HCT116 (cell line): ENCODE data around the gene NLRP8. TPM values are rescaled to one million over a fixed set of nuclear protein-coding genes. Genes with fewer than 3 reads are reported as not detected.

Experiments
- ATAC-seq: fragments of 200-7000 bp; cut with Tn5 transposase; 2 replicates; pipeline ENCODE4 v1.9.1; 2020; ENCODE audit warnings: mild to moderate bottlenecking, moderate library complexity
- BruUV-seq: library from RNA; stranded (reverse); fragments of 400-500 nt; replicated peaks from 2 replicates; lab custom pipeline; 2021; lab: Mats Ljungman, UMichigan
- CTCF ChIA-PET: fragments of 300-600 bp; sonication (Branson Sonifier 250); formaldehyde crosslinking; loops from one replicate; lab custom pipeline; 2021; ENCODE audit warnings: antibody characterized with exemption; lab: Charles Lee
- POLR2A ChIA-PET: fragments of 300-600, 350-600 bp; sonication (Branson Sonifier 250); formaldehyde crosslinking; loops from one replicate; lab custom pipeline; 2021; ENCODE audit warnings: antibody characterized with exemption; lab: Charles Lee
- RAD21 ChIA-PET, 2 experiments: fragments of 300-600 bp; sonication (Branson Sonifier 250); formaldehyde crosslinking; loops; one replicate each; lab custom pipeline; 2023; ENCODE audit warnings: low total read pairs in 2 of 2; ENCODE audit not compliant: uncharacterized antibody in 2 of 2, unreplicated experiment in 2 of 2, low non-redundant PET in 1 of 2; lab: Charles Lee
- DNase-seq: peaks from one replicate; pipeline ENCODE4 v3.0.0-alpha.2; 2010; ENCODE audit warnings: low read depth, low spot score
- H2AFZ ChIP-seq: fragments of 200-600 bp; shearing (Covaris generic), sonication (generic); 2 replicates; pipeline ENCODE4 v1.6.1; 2017; ENCODE audit warnings: low read depth, mixed run types, mixed read lengths, antibody characterized with exemption, low read length; ENCODE audit not compliant: poor library complexity, severe bottlenecking
- H3K27ac ChIP-seq: 2 replicates; pipeline ENCODE4 v1.5.1; 2012; ENCODE audit warnings: low read depth, low read length
- H3K27me3 ChIP-seq: fragments of 200-600 bp; sonication (generic); 2 replicates; pipeline ENCODE4 v1.6.1; 2016; ENCODE audit warnings: mixed run types, low read length, mixed read lengths; ENCODE audit not compliant: insufficient read depth
- H3K36me3 ChIP-seq, 2 experiments: fragments of 200-500 bp in 1 of 2; fragments of 200-600 bp in 1 of 2; sonication (Bioruptor generic) in 1 of 2; sonication (generic) in 1 of 2; 2 replicates each; pipeline versions ENCODE4 v1.5.1 to v1.6.1; 2014 to 2016; ENCODE audit warnings: low read length in 2 of 2, inconsistent platforms in 1 of 2, mixed read lengths in 1 of 2, mixed run types in 1 of 2; ENCODE audit not compliant: insufficient read depth in 2 of 2, control insufficient read depth in 1 of 2
- H3K4me1 ChIP-seq, 2 experiments: fragments of 200-600 bp in 1 of 2; sonication (generic) in 1 of 2; 2 replicates each; pipeline versions ENCODE4 v1.5.1 to v1.6.1; 2012 to 2017; ENCODE audit warnings: low read length in 2 of 2, inconsistent platforms in 1 of 2, mild to moderate bottlenecking in 1 of 2, mixed read lengths in 1 of 2, mixed run types in 1 of 2, moderate library complexity in 1 of 2; ENCODE audit not compliant: insufficient read depth in 2 of 2, control insufficient read depth in 1 of 2
- H3K4me2 ChIP-seq: fragments of 200-600 bp; sonication (generic); 2 replicates; pipeline ENCODE4 v1.6.1; 2017; ENCODE audit warnings: mixed run types, low read length, mixed read lengths
- H3K4me3 ChIP-seq, 2 experiments: fragments of 200-600 bp in 1 of 2; sonication (generic) in 1 of 2; replicated peaks in 1 of 2; 2 replicates each; pipeline ENCODE4 v1.5.1; 2011 to 2016; ENCODE audit warnings: low read length in 2 of 2, control low read depth in 1 of 2, low read depth in 1 of 2, mild to moderate bottlenecking in 1 of 2, mixed read lengths in 1 of 2, mixed run types in 1 of 2
- H3K79me2 ChIP-seq: fragments of 200-600 bp; sonication (generic); 2 replicates; pipeline ENCODE4 v1.6.1; 2017; ENCODE audit warnings: mild to moderate bottlenecking, mixed run types, low read length, moderate library complexity, mixed read lengths; ENCODE audit not compliant: insufficient read depth
- H3K9ac ChIP-seq: fragments of 200-600 bp; sonication (generic); 2 replicates; pipeline ENCODE4 v1.6.1; 2016; ENCODE audit warnings: low read length, mixed read lengths
- H3K9me2 ChIP-seq: fragments of 200-600 bp; sonication (generic), shearing (Covaris generic); 2 replicates; pipeline ENCODE4 v1.6.1; 2017; ENCODE audit warnings: mixed run types, mild to moderate bottlenecking, moderate library complexity; ENCODE audit not compliant: insufficient read depth
- H3K9me3 ChIP-seq, 2 experiments: fragments of 200-500 bp in 1 of 2; fragments of 200-600 bp in 1 of 2; sonication (Bioruptor generic) in 1 of 2; sonication (generic) in 1 of 2; 2 replicates each; pipeline ENCODE4 v1.6.1; 2014 to 2017; ENCODE audit warnings: low read length in 2 of 2, mixed read lengths in 2 of 2, inconsistent platforms in 1 of 2, low read depth in 1 of 2, mild to moderate bottlenecking in 1 of 2, mixed run types in 1 of 2, moderate library complexity in 1 of 2; ENCODE audit not compliant: control insufficient read depth in 1 of 2, insufficient read depth in 1 of 2
- H4K20me1 ChIP-seq: fragments of 200-600 bp; sonication (generic), shearing (Covaris generic); 2 replicates; pipeline ENCODE4 v1.6.1; 2017; ENCODE audit warnings: mixed run types, mild to moderate bottlenecking, moderate library complexity; ENCODE audit not compliant: insufficient read depth
- CTCF ChIP-seq, 3 experiments: fragments of 200-600 bp in 1 of 3; sonication (generic) in 1 of 3; IDR thresholded peaks in 2 of 3; conservative IDR thresholded peaks in 1 of 3; 2 replicates each; pipeline ENCODE4 v1.5.1; 2012 to 2017; ENCODE audit warnings: low read depth in 2 of 3, low read length in 2 of 3, antibody characterized with exemption in 1 of 3, borderline replicate concordance in 1 of 3, control low read depth in 1 of 3, mild to moderate bottlenecking in 1 of 3, mixed read lengths in 1 of 3, mixed run types in 1 of 3, moderate library complexity in 1 of 3; ENCODE audit not compliant: insufficient read depth in 1 of 3
- ELF1 ChIP-seq: IDR thresholded peaks from 2 replicates; pipeline ENCODE4 v1.6.1; 2012; ENCODE audit warnings: low read depth, borderline replicate concordance
- MAX ChIP-seq: IDR thresholded peaks from 2 replicates; pipeline ENCODE4 v1.6.1; 2012
- SIN3A ChIP-seq: IDR thresholded peaks from 2 replicates; pipeline ENCODE4 v1.6.1; 2012; ENCODE audit warnings: low read depth
- SP1 ChIP-seq: IDR thresholded peaks from 2 replicates; pipeline ENCODE4 v1.6.1; 2012; ENCODE audit warnings: low read depth
- TCF7L2 ChIP-seq: IDR thresholded peaks from 2 replicates; pipeline ENCODE4 v1.7.0; 2011; ENCODE audit warnings: borderline replicate concordance, inconsistent platforms; ENCODE audit not compliant: insufficient read depth, insufficient read length; ENCODE audit errors: extremely low read depth
- YY1 ChIP-seq: IDR thresholded peaks from 2 replicates; pipeline ENCODE4 v1.6.1; 2011; ENCODE audit warnings: low read length, low read depth, moderate library complexity, mild to moderate bottlenecking; ENCODE audit not compliant: insufficient replicate concordance; ENCODE audit errors: extremely low read depth
- ZBTB33 ChIP-seq: IDR thresholded peaks from 2 replicates; pipeline ENCODE4 v1.6.1; 2011; ENCODE audit warnings: mild to moderate bottlenecking, low read length, moderate library complexity; ENCODE audit not compliant: insufficient replicate concordance; ENCODE audit errors: extremely low read depth
- ZFX ChIP-seq: fragments of 450-650 bp; IDR thresholded peaks from 2 replicates; pipeline ENCODE4 v1.6.1; 2017
- intact Hi-C: fragments of 100-400 bp; cut with micrococcal nuclease; formaldehyde crosslinking; loops from 2 replicates; pipeline ENCODE4 v1.10.0; 2022
- total RNA-seq: library from RNA; stranded (reverse); gene quantifications from one replicate; pipeline ENCODE4 v1.2.1, GENCODE V29; 2021; ENCODE audit not compliant: unreplicated experiment

The NLRP8 gene
- total RNA-seq, 1 experiment from 2014 or later, result not detected

- H4K20me1 ChIP-seq, result no peaks in the 10 kb centered on the region
- no peak overlapping the region for H3K27ac ChIP-seq
- H3K4me1 ChIP-seq, result no peaks in the 10 kb centered on the region
- no peak overlapping the region for H2AFZ ChIP-seq
- H3K9me2 ChIP-seq, result no peaks in the 10 kb centered on the region
- H3K4me2 ChIP-seq, result no peak overlapping the region
- peaks cover 27% of the 10 kb centered on the region for H3K27me3 ChIP-seq
- ChIA-PET POLR2A (interaction anchor here (0.8 kb wide), 1 partner anchor 51 kb away, joined by 3 read pairs; no protein-coding TSS in a partner anchor), CTCF (no interaction called here), RAD21 (no interaction called here)
- DNase-seq (no peak), ATAC-seq (no peak)
- H3K4me3 ChIP-seq, result no peak overlapping the region
- H3K36me3 ChIP-seq, result no peaks in the 10 kb centered on the region
- intact Hi-C loops, result no loop called here
- H3K9ac ChIP-seq, result no peak overlapping the region
- TF ChIP-seq ELF1, result no peak
- no peak for TF ChIP-seq TCF7L2
- no peak for TF ChIP-seq CTCF (IDR thresholded peaks at IDR 0.05 in 2 of 3, conservative IDR thresholded peaks at IDR 0.05 in 1 of 3; ENCODE audit: borderline replicate concordance in 1 of 3, insufficient read depth in 1 of 3, low read depth in 2 of 3, low read length in 2 of 3)
- no peak for TF ChIP-seq SP1
- no peak for TF ChIP-seq MAX
- no peak for TF ChIP-seq SIN3A
- TF ChIP-seq ZBTB33, result no peak
- no peak for TF ChIP-seq YY1
- no peak for TF ChIP-seq ZFX
- no TSS peak for BruUV-seq
- H3K79me2 ChIP-seq, result no peaks in the 10 kb centered on the region
- H3K9me3 ChIP-seq, result no peaks in the 10 kb centered on the region
Observed at GRCh38 chr19:55898911-55899310, 48.7 kb upstream of the NLRP8 start.
